ENCODE results near the gene INAFM2.
A peak's percentile ranks its signal among the peaks of the same experiment; 100 is the strongest.

INAFM2 gene

DNA sequence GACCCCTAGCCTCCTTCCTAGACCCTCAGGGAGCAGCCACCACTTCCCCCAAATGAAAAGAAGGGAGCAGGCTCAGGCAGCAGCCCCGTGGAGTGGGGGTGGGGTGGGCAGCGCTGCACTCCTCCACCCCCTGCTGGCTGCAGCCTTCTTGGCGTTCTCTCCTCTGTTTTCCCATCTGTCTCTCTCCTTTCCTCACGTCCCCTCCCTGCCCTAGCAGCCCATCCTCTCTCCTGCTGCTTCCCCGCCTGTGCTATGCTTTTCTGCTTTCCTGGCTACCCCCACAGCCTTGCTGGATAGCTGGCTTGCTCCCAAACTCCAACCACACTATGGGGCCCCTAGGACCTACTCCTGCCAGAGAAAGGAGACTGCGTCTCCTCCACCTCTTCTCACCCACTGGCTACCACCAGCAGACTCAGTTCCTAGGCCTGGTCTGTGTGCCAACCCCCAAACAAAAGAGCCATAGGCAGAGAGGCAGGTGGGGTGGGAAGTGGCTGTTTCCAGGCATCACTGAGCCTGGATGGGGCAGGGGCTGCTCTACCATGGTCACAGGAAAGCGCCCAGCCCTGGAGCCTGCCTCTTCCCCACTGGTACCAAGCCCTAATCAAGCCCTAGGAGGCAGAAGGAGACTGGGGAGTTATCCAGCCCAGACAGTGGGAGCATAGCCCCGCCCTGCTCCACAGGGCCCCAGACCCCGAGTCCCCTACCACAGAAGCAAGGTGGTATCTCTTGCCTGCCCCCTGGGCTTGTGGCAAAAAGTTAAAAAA, 31.1 kb downstream of the INAFM2 start:
- H3K36me3 Mint-ChIP-seq (ENCODE audit: low read depth), result no peaks in the 10 kb centered on the region
- no peak overlapping the region for H3K4me3 Mint-ChIP-seq

GRCh38 chr15:40355976-40356585, 32.6 kb downstream of the INAFM2 start:
- Mint-ChIP-seq H3K27ac (no peak overlapping the region), H3K4me1 (ENCODE audit: low read depth) (peaks cover 6% of the 10 kb centered on the region), H3K4me3 (no peak overlapping the region)

More for the DNA sequence above, 31.1 kb downstream of the INAFM2 start:
- Mint-ChIP-seq H3K9me3 (no peaks in the 10 kb centered on the region), H3K27me3 (ENCODE audit: low read depth) (peaks cover 29% of the 10 kb centered on the region), H3K27ac (no peak overlapping the region), H3K4me1 (ENCODE audit: low read depth) (peaks cover 5% of the 10 kb centered on the region)
- DNase-seq (ENCODE audit: low spot score), result no peak

DNA sequence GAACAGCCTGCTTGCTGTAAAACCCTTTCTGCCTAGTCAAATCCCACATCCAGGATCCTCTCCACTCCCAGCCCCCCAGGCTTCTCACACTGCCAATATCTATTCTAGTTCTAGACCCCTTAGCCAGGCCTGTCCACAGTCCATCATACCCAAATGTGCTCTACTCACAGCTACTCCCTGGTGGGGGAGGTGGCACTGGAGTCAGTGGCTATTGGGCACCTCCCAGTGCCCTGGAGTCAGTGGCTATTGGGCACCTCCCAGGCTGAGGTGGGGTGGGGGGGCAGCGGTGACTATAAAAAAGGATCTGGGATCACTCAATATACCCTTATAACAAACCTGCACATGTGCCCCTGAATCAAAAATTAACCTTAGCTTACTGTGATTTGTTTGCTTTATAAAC, 33.8 kb downstream of the INAFM2 start:
- DNase-seq (ENCODE audit: low spot score), result no peak
- peak overlapping the region; percentile 79 for H3K4me3 Mint-ChIP-seq
- H3K27ac Mint-ChIP-seq, result no peak overlapping the region
- H3K27me3 Mint-ChIP-seq (ENCODE audit: low read depth), result peaks cover 24% of the 10 kb centered on the region
- no peaks in the 10 kb centered on the region for H3K36me3 Mint-ChIP-seq (ENCODE audit: low read depth)
- no peaks in the 10 kb centered on the region for H3K9me3 Mint-ChIP-seq
- peaks cover 6% of the 10 kb centered on the region for H3K4me1 Mint-ChIP-seq (ENCODE audit: low read depth)

More at GRCh38 chr15:40355976-40356585, 32.6 kb downstream of the INAFM2 start:
- no peak for DNase-seq (ENCODE audit: low spot score)
- H3K9me3 Mint-ChIP-seq, result no peaks in the 10 kb centered on the region
- peaks cover 28% of the 10 kb centered on the region for H3K27me3 Mint-ChIP-seq (ENCODE audit: low read depth)
- H3K36me3 Mint-ChIP-seq (ENCODE audit: low read depth), result no peaks in the 10 kb centered on the region

DNA sequence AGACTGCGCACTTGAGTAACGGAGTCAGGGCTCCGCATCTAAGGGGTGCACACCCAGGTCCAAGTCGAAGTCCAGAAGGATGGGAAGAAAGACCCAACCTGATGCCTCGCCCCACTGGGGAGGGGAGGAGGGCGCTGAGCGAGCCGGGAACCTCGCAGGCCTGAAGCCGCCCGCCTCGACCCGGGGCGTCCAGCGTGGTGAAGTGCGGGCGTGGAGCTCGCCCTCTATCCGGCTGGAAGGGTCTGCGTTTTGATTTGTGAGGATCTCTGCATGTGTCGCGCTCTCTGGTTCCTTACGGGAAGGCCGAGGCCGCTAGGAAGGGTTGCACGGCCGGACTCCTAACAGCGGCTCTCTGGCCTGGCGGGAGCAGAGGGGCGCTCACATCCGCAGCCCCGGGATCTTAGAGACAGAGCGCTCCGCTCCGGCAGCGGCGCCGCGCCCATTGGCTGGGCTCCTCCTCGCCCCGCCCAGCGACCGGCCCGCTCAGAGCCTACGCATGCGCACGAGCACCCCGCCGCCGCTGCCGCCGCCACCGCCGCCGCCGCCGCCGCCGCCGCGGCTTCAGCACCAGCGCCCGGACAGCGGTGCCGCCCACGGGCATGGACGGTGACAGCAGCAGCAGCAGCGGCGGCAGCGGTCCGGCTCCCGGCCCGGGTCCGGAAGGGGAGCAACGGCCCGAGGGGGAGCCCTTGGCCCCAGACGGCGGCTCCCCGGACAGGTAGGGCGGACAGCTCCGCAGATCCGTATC, 34.4 kb downstream of the INAFM2 start, which contains the start of gene DISP2:
Gene DISP2 (plus strand): TSS at position 497 of the 748 bp plus-strand sequence. CDS start 103 bp downstream, at position 600.
- peak; percentile 86 for DNase-seq (ENCODE audit: low spot score)
- Mint-ChIP-seq H3K36me3 (ENCODE audit: low read depth) (no peaks in the 10 kb centered on the region), H3K4me3 (peak within 1 kb of the TSS; percentile 85), H3K27me3 (ENCODE audit: low read depth) (peaks cover 20% of the 10 kb centered on the region), H3K9me3 (no peaks in the 10 kb centered on the region), H3K4me1 (ENCODE audit: low read depth) (peaks cover 6% of the 10 kb centered on the region), H3K27ac (peak within 1 kb of the TSS; percentile 50)

- H3K9me3 Mint-ChIP-seq, result no peaks in the 10 kb centered on the region
- H3K27ac Mint-ChIP-seq, result peak overlapping the region; percentile 50
- H3K4me3 Mint-ChIP-seq, result peak overlapping the region; percentile 85
- H3K27me3 Mint-ChIP-seq (ENCODE audit: low read depth), result peaks cover 18% of the 10 kb centered on the region
- DNase-seq (ENCODE audit: low spot score), result peak; percentile 17
- peaks cover 6% of the 10 kb centered on the region for H3K4me1 Mint-ChIP-seq (ENCODE audit: low read depth)
- no peaks in the 10 kb centered on the region for H3K36me3 Mint-ChIP-seq (ENCODE audit: low read depth)
Observed at GRCh38 chr15:40358471-40359353, 35.2 kb downstream of the INAFM2 start.

GRCh38 chr15:40360015-40360414, 36.5 kb downstream of the INAFM2 start:
- Mint-ChIP-seq H3K27ac (no peak overlapping the region), H3K4me1 (ENCODE audit: low read depth) (peaks cover 6% of the 10 kb centered on the region), H3K4me3 (no peak overlapping the region), H3K27me3 (ENCODE audit: low read depth) (peaks cover 14% of the 10 kb centered on the region), H3K9me3 (no peaks in the 10 kb centered on the region), H3K36me3 (ENCODE audit: low read depth) (no peaks in the 10 kb centered on the region)
- no peak for DNase-seq (ENCODE audit: low spot score)

DNA sequence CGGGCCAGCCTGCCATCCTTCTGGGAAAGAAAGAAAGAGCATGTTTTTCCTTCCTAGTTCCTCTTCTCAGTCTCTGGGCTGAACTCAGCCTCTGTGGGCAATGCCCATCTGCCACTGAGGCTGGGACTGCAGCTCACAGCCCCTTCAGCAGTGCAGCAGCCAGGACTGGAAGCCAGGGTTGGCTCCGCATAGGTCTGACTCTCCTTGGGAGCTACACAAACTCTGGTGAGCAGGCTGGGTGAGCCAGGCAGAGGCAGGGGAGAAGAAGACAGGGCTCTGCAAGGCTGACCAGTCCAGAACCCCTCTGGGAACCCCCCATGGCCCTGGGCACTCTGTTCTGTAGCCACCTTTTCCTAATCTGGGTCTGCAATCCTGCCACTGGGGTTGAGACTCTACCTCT, 38.1 kb downstream of the INAFM2 start:
- Mint-ChIP-seq H3K4me1 (ENCODE audit: low read depth) (peaks cover 6% of the 10 kb centered on the region), H3K27ac (no peak overlapping the region), H3K27me3 (ENCODE audit: low read depth) (peaks cover 4% of the 10 kb centered on the region), H3K4me3 (no peak overlapping the region), H3K36me3 (ENCODE audit: low read depth) (no peaks in the 10 kb centered on the region), H3K9me3 (no peaks in the 10 kb centered on the region)
- DNase-seq (ENCODE audit: low spot score), result no peak

DNA sequence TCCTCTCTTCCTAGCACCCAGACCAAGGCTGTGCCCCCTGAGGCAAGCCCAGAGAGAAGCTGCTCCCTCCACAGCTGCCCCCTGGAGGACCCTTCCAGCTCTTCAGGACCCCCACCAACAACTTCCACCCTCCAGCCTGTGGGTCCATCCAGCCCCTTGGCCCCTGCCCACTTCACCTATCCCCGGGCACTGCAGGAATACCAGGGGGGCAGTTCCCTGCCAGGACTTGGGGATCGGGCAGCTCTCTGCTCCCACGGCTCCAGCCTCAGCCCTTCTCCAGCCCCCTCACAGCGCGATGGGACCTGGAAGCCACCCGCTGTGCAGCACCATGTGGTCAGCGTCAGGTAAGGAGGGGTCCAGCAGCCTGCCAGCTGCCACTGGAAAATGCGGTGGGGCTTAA, 40.1 kb downstream of the INAFM2 start:
- Mint-ChIP-seq H3K4me3 (no peak overlapping the region), H3K27me3 (ENCODE audit: low read depth) (no peaks in the 10 kb centered on the region), H3K9me3 (no peaks in the 10 kb centered on the region), H3K27ac (no peak overlapping the region), H3K36me3 (ENCODE audit: low read depth) (no peaks in the 10 kb centered on the region), H3K4me1 (ENCODE audit: low read depth) (peaks cover 10% of the 10 kb centered on the region)
- DNase-seq (ENCODE audit: low spot score), result no peak

DNA sequence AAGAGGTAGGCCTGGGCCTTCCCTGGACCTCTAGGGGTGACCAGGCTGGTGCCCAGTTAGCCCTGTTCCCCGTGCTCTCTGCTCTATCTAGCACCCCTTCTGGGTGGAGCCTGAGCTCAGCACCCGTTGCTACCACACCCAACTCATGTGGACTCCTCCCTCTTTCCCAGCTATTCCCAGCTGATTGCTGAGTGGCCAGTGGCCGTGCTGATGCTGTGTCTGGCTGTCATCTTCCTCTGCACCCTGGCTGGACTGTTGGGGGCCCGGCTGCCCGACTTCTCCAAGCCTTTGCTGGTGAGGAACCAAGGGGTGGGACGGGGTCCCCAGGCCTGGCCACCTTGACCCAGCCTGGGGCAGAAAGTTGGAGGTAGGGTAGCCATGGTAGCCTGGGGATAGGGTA, 40.8 kb downstream of the INAFM2 start:
- Mint-ChIP-seq H3K27me3 (ENCODE audit: low read depth) (peaks cover 2% of the 10 kb centered on the region), H3K4me1 (ENCODE audit: low read depth) (peaks cover 7% of the 10 kb centered on the region), H3K36me3 (ENCODE audit: low read depth) (no peaks in the 10 kb centered on the region), H3K27ac (no peak overlapping the region), H3K4me3 (no peak overlapping the region), H3K9me3 (no peaks in the 10 kb centered on the region)
- DNase-seq (ENCODE audit: low spot score), result no peak

DNA sequence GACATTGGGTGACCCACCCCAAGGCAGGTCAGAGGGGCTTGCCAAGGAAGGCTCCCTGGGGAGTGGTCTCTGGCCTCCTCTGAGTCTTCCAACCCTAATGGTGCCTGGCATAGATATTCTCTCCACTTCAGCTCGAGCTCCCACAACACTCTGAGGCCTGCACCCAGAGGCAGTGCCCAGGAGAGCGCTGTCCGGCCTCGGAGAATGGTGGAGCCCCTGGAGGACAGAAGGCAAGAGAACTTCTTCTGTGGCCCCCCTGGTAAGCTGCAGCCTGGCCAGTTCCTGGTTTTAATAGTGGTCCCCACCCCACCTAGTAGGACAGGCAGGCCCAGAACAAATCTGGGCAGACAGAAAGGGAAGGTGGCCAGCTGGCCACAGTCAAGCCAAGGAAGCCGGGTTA, 41.5 kb downstream of the INAFM2 start:
- H3K9me3 Mint-ChIP-seq, result no peaks in the 10 kb centered on the region
- no peaks in the 10 kb centered on the region for H3K36me3 Mint-ChIP-seq (ENCODE audit: low read depth)
- peaks cover 2% of the 10 kb centered on the region for H3K27me3 Mint-ChIP-seq (ENCODE audit: low read depth)
- DNase-seq (ENCODE audit: low spot score), result no peak
- no peak overlapping the region for H3K27ac Mint-ChIP-seq
- H3K4me3 Mint-ChIP-seq, result no peak overlapping the region
- peaks cover 5% of the 10 kb centered on the region for H3K4me1 Mint-ChIP-seq (ENCODE audit: low read depth)

DNA sequence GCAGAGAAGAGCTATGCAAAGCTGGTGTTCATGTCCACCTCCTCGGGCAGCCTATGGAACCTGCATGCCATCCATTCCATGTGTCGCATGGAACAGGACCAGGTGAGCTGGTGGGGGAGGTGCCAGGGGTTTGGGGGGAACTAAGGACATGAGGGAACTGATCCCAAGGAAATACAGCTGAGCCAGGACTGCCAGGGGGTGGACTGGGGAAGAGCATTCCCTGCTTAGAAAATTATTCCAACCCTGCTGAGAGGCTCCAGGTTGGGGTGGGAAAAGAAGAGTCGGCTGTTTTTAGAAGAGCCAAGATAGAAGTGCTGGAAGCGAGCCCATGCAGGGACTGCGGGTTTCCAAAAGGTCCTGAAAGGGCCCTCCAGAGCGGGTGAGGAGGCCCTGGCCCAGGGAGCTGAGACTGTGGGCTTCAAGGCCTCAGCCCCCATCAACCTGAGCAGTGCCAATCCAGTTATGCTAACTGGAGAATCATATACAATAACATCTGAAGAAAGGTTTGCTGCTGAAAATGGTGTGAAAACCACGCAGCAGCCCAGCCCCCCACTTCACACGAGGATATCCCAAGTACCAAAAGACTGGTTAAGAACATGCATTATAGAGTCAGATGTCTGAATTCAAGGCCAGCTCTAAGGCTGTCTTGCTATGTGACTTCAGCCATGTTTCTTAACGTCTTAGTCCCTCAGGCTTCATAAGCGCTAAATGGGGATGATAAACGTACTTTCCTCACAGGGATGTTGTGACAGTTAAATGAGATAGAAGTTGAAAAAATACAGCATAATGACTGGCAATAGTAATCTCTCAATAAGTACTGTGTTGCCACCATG, 42.3 kb downstream of the INAFM2 start:
- Mint-ChIP-seq H3K4me1 (ENCODE audit: low read depth) (peaks cover 5% of the 10 kb centered on the region), H3K27me3 (ENCODE audit: low read depth) (peaks cover 4% of the 10 kb centered on the region), H3K27ac (no peak overlapping the region), H3K36me3 (ENCODE audit: low read depth) (no peaks in the 10 kb centered on the region), H3K9me3 (no peaks in the 10 kb centered on the region), H3K4me3 (no peak overlapping the region)
- DNase-seq (ENCODE audit: low spot score), result no peak

DNA sequence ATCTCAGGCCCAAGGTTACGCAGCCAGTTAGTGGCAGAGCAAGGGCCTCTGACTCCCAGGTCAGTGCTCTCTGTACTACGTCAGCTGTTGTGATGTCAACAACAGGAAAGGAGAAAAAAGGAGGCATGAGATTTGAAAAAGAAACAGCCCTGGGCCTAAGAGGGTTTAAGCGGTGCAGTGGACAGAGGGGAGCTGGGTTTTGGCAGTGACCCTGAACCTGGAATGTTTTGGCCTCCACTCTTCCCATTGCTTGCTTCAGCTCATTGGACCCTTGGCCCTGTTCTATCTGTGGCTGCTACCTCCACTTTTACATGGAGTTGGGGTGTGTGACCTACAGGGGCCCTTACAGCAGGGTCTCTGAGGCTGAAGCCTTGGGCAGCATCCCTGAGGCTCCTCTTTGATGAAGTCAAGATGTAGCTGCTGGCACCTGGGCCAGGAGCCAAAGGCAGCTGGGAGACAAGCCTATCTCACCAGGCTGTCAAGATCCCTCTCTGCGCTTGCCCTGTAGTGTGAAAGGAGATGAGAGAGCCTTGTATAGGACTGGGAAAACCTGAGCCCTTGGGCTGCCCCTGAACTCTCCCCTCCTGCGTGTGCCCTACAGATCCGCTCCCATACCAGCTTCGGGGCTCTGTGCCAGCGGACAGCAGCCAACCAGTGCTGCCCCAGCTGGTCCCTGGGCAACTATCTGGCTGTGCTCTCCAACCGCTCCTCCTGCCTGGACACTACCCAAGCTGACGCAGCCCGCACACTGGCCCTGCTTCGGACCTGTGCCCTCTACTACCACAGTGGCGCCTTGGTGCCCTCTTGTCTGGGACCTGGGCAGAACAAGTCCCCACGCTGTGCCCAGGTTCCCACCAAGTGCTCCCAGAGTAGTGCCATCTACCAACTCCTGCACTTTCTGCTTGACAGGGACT, 43.2 kb downstream of the INAFM2 start:
- Mint-ChIP-seq H3K4me3 (peak overlapping the region; percentile 76), H3K27ac (no peak overlapping the region), H3K9me3 (no peaks in the 10 kb centered on the region), H3K36me3 (ENCODE audit: low read depth) (no peaks in the 10 kb centered on the region), H3K4me1 (ENCODE audit: low read depth) (peaks cover 5% of the 10 kb centered on the region), H3K27me3 (ENCODE audit: low read depth) (peaks cover 10% of the 10 kb centered on the region)
- no peak for DNase-seq (ENCODE audit: low spot score)

Data from T-helper 2 cell treated with Interferon-gamma antibody and Interleukin-4, amounts not matched to agents 5 μg/mL and 100 μg/mL, for 36 hours (primary cell).